ENCODE measurements around the gene C16orf78. TPM values are rescaled to one million over a fixed set of nuclear protein-coding genes. Genes with fewer than 3 reads are reported as not detected.

C16orf78 gene
- polyA plus RNA-seq (ENCODE audit: low read depth in 6 of 6) = not detected

DNA sequence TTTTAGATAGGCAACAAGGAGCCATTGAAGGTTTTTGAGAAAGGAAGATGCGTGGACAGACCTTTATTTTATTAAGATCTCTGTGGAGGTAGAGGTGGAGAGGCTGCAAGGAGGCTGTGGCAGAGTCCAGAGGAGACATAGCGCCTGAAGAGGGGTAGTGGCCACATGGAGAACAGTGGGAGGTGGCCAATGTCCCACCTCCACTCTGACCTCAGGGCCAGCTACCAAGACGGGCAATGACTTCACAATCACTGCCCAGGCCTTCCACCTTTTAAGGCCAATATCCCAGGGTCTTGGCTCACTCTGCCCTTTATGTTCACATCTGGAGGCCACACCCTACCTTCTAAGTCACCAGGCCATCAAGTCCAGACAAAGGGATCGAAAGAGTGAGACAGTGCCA lies at the start of gene C16orf78:
TSS of gene C16orf78 (plus strand) at position 301 of the 400 bp plus-strand sequence. CDS start 136 bp downstream, outside the sequence.
- H3K9me3 Mint-ChIP-seq = peaks cover 0 to 6% (median 3%) of the 10 kb centered on the region in 7 donors
- no peaks in the 10 kb centered on the region for H3K4me1 Mint-ChIP-seq
- peak within 1 kb of the TSS in 1 of 8 donors; percentile 18 for H3K4me3 Mint-ChIP-seq
- DNase-seq (no peak), ATAC-seq (ENCODE audit: low read depth in 2 of 2) (no peak)
- H3K36me3 Mint-ChIP-seq = no peaks in the 10 kb centered on the region
- H3K27ac Mint-ChIP-seq = peak within 1 kb of the TSS in 1 of 6 donors; percentile 76
- H3K27me3 Mint-ChIP-seq = peaks cover 32 to 37% (median 37%) of the 10 kb centered on the region in 3 donors

DNA sequence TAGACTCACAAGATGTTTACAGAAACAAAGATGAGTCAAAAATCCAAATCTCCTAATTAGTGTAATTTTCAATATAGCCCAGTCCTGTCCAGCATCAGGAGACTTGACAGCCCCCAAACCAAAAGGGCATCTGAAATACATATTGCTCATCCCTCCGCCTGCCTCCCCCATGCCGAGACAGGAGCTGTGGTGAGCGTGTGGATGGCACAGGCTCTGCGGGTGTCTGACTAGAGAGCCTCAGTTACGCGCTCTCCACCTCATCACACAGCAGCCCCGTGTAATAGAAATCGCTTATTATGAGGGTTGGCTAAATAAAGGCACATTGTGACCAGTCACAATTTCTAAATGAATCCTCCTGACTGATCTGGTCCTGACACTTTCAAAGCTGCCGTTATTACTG lies 48.9 kb upstream of the C16orf78 start:
- Mint-ChIP-seq H3K27me3 (peaks cover 0 to 20% (median 11%) of the 10 kb centered on the region in 3 donors), H3K4me1 (no peaks in the 10 kb centered on the region), H3K27ac (no peak overlapping the region), H3K9me3 (peaks cover 6 to 13% (median 8%) of the 10 kb centered on the region in 7 donors), H3K4me3 (no peak overlapping the region), H3K36me3 (no peaks in the 10 kb centered on the region)
- DNase-seq (no peak), ATAC-seq (ENCODE audit: low read depth in 2 of 2) (no peak)

- H3K27ac Mint-ChIP-seq = no peak overlapping the region
- DNase-seq (no peak), ATAC-seq (ENCODE audit: low read depth in 2 of 2) (no peak)
- peaks cover 0 to 20% (median 9%) of the 10 kb centered on the region in 3 donors for H3K27me3 Mint-ChIP-seq
- H3K4me3 Mint-ChIP-seq = no peak overlapping the region
- H3K36me3 Mint-ChIP-seq = no peaks in the 10 kb centered on the region
- H3K9me3 Mint-ChIP-seq = peaks cover 0 to 3% (median 0%) of the 10 kb centered on the region in 7 donors
- no peaks in the 10 kb centered on the region for H3K4me1 Mint-ChIP-seq
These were observed 46.1 kb upstream of the C16orf78 start for GRCh38 chr16:49327466-49327865.

- DNase-seq (no peak), ATAC-seq (ENCODE audit: low read depth in 2 of 2) (no peak)
- H3K4me1 Mint-ChIP-seq = no peaks in the 10 kb centered on the region
- peaks cover 0 to 20% (median 7%) of the 10 kb centered on the region in 3 donors for H3K27me3 Mint-ChIP-seq
- H3K27ac Mint-ChIP-seq = no peak overlapping the region
- H3K9me3 Mint-ChIP-seq = peaks cover 0 to 3% (median 0%) of the 10 kb centered on the region in 7 donors
- H3K4me3 Mint-ChIP-seq = no peak overlapping the region
- no peaks in the 10 kb centered on the region for H3K36me3 Mint-ChIP-seq
These were observed 45.3 kb upstream of the C16orf78 start for GRCh38 chr16:49328325-49328724.

GRCh38 chr16:49330562-49331201 lies 42.9 kb upstream of the C16orf78 start:
- H3K27me3 Mint-ChIP-seq = peaks cover under 1 to 20% (median 9%) of the 10 kb centered on the region in 3 donors
- ATAC-seq (ENCODE audit: low read depth in 2 of 2) (no peak), DNase-seq (no peak)
- no peaks in the 10 kb centered on the region for H3K36me3 Mint-ChIP-seq
- H3K4me1 Mint-ChIP-seq = no peaks in the 10 kb centered on the region
- no peak overlapping the region for H3K4me3 Mint-ChIP-seq
- H3K27ac Mint-ChIP-seq = no peak overlapping the region
- H3K9me3 Mint-ChIP-seq = peaks cover 0 to 3% (median 0%) of the 10 kb centered on the region in 7 donors

DNA sequence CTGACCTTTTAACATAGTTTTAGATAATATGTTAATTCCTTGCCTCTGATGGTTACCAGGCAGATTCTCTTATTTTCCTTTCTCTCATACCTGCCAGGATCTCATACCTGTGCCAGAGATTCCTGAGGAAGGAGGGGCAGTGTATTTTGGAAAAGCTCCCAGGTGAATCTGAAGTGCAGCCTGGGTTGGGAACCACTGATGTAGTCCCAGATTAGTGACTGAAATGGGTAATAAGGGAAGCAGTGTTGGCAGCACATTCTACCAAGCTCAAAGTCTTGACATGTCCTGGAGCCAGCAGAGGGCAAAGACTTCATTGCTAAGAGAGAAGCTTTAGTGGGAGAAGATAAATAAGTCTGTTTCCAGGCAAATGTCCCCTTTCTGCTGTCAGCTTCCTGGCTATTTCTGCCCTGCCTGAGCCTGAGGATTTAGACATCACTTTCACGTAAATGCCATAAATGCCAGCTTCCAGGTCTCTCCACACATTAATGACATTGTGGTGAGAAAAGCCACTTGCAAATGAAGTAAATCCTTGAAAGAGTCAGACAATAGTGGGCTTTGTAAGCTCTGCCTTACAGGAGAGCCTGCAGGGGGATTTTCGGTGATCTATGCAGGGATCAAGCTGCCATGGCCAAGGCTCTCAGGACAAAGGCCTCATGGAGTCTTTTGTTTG lies 40.9 kb upstream of the C16orf78 start:
- no peak overlapping the region for H3K4me3 Mint-ChIP-seq
- no peaks in the 10 kb centered on the region for H3K4me1 Mint-ChIP-seq
- peaks cover 0 to 3% (median 0%) of the 10 kb centered on the region in 7 donors for H3K9me3 Mint-ChIP-seq
- H3K36me3 Mint-ChIP-seq = peaks cover 0 to 11% of the 10 kb centered on the region in 2 donors
- H3K27ac Mint-ChIP-seq = no peak overlapping the region
- no peak for DNase-seq
- no peak for ATAC-seq (ENCODE audit: low read depth in 2 of 2)
- H3K27me3 Mint-ChIP-seq = peaks cover 16 to 31% (median 21%) of the 10 kb centered on the region in 3 donors

- H3K27ac Mint-ChIP-seq = no peak overlapping the region
- DNase-seq (no peak), ATAC-seq (ENCODE audit: low read depth in 2 of 2) (no peak)
- H3K27me3 Mint-ChIP-seq = peaks cover 16 to 31% (median 25%) of the 10 kb centered on the region in 3 donors
- peaks cover 0 to 3% (median 0%) of the 10 kb centered on the region in 7 donors for H3K9me3 Mint-ChIP-seq
- H3K4me1 Mint-ChIP-seq = no peaks in the 10 kb centered on the region
- peaks cover 0 to 11% of the 10 kb centered on the region in 2 donors for H3K36me3 Mint-ChIP-seq
- H3K4me3 Mint-ChIP-seq = no peak overlapping the region
These were observed 40.4 kb upstream of the C16orf78 start for GRCh38 chr16:49333259-49333597.

GRCh38 chr16:49335828-49336227 lies 37.8 kb upstream of the C16orf78 start:
- H3K27me3 Mint-ChIP-seq = peaks cover 17 to 50% (median 47%) of the 10 kb centered on the region in 3 donors
- H3K4me1 Mint-ChIP-seq = no peaks in the 10 kb centered on the region
- H3K9me3 Mint-ChIP-seq = peaks cover 0 to 3% (median 0%) of the 10 kb centered on the region in 7 donors
- peak overlapping the region in 2 of 6 donors; percentile 8 to 41 for H3K27ac Mint-ChIP-seq
- peaks cover 0 to 11% of the 10 kb centered on the region in 2 donors for H3K36me3 Mint-ChIP-seq
- no peak for DNase-seq
- no peak for ATAC-seq (ENCODE audit: low read depth in 2 of 2)
- no peak overlapping the region for H3K4me3 Mint-ChIP-seq

- DNase-seq (no peak), ATAC-seq (ENCODE audit: low read depth in 2 of 2) (no peak)
- no peak overlapping the region for H3K27ac Mint-ChIP-seq
- peaks cover 0 to 3% (median 1%) of the 10 kb centered on the region in 7 donors for H3K9me3 Mint-ChIP-seq
- no peaks in the 10 kb centered on the region for H3K4me1 Mint-ChIP-seq
- H3K36me3 Mint-ChIP-seq = peaks cover 0 to 11% of the 10 kb centered on the region in 2 donors
- peaks cover 17 to 54% (median 52%) of the 10 kb centered on the region in 3 donors for H3K27me3 Mint-ChIP-seq
- H3K4me3 Mint-ChIP-seq = no peak overlapping the region
These were observed 37.0 kb upstream of the C16orf78 start for GRCh38 chr16:49336581-49336980.

GRCh38 chr16:49337814-49338350 lies 35.7 kb upstream of the C16orf78 start:
- no peaks in the 10 kb centered on the region for H3K4me1 Mint-ChIP-seq
- H3K9me3 Mint-ChIP-seq = peaks cover 0 to 4% (median 1%) of the 10 kb centered on the region in 7 donors
- H3K36me3 Mint-ChIP-seq = peaks cover 0 to 11% of the 10 kb centered on the region in 2 donors
- DNase-seq (no peak), ATAC-seq (ENCODE audit: low read depth in 2 of 2) (no peak)
- H3K27me3 Mint-ChIP-seq = peaks cover 17 to 63% (median 61%) of the 10 kb centered on the region in 3 donors
- H3K27ac Mint-ChIP-seq = no peak overlapping the region
- no peak overlapping the region for H3K4me3 Mint-ChIP-seq

DNA sequence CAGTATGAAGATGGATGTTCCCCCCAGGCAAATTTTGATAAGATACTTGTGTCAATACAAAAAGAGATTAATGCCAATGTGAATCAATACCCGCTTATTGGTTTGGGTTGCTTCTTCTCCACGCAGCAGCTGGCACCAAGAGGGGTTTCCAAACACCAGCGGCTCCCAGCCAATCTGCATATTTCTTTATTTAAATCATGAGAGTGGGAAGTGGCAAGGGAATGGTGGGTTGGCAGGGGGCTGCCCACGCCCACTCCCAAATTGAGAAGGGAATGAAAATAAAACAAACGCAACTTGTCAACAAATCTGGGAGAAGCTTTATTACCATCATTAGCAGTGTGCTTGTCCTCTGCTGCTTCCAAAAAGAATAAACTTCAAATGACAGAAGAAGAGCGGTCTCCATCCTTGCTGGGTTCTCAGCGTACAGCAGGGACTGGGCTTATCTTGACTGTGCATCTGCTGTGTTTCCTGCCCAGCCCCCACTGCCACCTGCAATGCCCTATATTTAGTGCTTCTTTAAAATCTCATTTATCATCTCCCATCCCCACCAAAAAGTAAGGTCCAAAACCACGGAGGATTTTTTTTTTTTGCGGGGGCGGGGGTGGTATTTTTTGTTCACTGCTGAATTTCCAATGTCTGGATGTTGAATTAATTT lies 34.9 kb upstream of the C16orf78 start:
- Mint-ChIP-seq H3K27me3 (peaks cover 17 to 63% (median 61%) of the 10 kb centered on the region in 3 donors), H3K4me3 (no peak overlapping the region), H3K4me1 (no peaks in the 10 kb centered on the region), H3K27ac (no peak overlapping the region), H3K9me3 (peaks cover 0 to 4% (median 1%) of the 10 kb centered on the region in 7 donors), H3K36me3 (peaks cover 0 to 11% of the 10 kb centered on the region in 2 donors)
- DNase-seq (no peak), ATAC-seq (ENCODE audit: low read depth in 2 of 2) (no peak)

DNA sequence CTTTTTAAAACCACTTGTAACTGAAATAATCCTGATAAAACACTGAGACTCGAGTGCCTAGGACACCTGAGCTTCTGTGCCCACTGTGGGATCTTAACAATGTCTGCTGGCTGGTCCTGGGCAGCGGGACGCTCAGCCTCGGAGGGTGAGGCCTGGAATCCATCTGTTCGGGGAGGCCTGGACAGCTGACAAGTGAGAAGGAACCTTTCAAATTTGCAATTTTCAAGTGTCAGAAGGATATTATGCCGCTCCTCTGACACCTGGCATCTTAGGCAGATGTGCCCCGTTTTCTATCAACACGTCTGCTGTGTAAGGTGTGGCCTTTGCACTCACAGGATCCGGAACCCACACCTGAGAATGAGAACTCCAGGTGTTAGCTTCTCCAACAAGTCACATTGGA lies 33.1 kb upstream of the C16orf78 start:
- H3K9me3 Mint-ChIP-seq = peaks cover 0 to 3% (median 0%) of the 10 kb centered on the region in 7 donors
- H3K27ac Mint-ChIP-seq = no peak overlapping the region
- DNase-seq = no peak
- no peak overlapping the region for H3K4me3 Mint-ChIP-seq
- peaks cover 14 to 63% (median 59%) of the 10 kb centered on the region in 3 donors for H3K27me3 Mint-ChIP-seq
- peaks cover 0 to 11% of the 10 kb centered on the region in 2 donors for H3K36me3 Mint-ChIP-seq
- no peaks in the 10 kb centered on the region for H3K4me1 Mint-ChIP-seq
- ATAC-seq (ENCODE audit: low read depth in 2 of 2) = no peak

- Mint-ChIP-seq H3K27ac (peak overlapping the region in 1 of 6 donors; percentile 38), H3K4me3 (no peak overlapping the region), H3K9me3 (peaks cover 0 to 3% (median 0%) of the 10 kb centered on the region in 7 donors), H3K36me3 (peaks cover 0 to 4% of the 10 kb centered on the region in 2 donors), H3K4me1 (no peaks in the 10 kb centered on the region), H3K27me3 (peaks cover 8 to 52% (median 47%) of the 10 kb centered on the region in 3 donors)
- no peak for DNase-seq
- no peak for ATAC-seq (ENCODE audit: low read depth in 2 of 2)
These were observed 31.9 kb upstream of the C16orf78 start for GRCh38 chr16:49341706-49342105.

Data from naive B cell (primary cell).